ENCODE data around the gene WDR37.

WDR37 gene

DNA sequence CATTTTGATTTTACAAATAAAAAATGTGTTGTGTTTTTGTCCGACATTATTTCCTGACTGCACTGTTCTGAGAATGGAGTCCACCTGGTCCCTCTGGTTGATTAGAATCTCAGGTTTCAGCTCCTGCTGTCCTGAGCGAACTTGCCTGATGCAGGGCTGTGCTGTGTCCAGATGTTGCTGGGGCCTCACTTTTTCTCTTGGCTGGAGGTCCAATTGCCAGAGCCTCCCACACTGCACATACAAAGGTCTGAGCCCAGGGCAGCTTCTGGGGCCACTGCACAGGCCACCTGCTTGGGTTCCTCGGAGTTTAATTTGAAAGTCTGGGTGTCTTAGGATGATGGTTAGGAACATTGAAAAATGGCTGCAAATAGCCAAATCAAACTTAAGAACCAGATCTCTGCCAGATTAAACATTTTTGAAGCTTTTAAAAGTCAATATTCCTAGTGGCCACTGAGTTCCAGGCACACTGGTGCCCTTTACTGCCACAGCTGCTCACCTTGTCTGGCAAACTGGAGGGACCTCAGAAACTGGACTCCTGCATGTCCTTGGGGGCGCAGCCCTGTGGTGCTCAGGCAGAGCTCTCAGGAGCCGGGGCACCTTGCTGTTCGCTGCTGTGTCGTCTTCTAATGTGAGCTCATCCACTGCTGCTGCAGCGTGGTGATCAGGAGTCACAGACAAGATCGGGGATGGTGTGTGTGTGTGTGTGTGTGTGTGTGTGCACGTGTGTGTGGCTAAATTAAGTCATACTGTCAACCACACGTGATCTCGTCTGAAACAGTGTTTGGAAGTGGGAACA lies 75.0 kb downstream of the WDR37 start:
- DNase-seq, result no peak

DNA sequence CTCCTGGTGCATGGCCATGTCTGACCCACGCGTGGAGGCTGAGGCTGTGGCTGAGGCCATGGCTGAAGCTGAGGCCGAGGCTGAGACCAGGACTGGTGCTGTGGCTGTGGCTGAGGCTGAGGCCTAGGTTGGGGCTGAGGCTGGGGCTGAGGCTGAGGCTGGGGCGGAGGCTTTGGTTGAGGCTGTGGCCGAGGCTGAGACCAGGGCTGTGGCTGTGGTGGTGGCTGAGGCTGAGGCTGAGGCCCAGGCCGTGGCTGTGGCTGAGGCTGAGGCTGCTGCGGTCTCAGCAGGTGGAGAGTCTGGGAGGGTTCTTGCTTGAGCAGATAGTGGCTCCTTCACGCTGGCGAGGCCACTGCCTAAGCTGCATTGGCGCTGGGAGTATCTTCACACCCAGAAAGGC lies 76.4 kb downstream of the WDR37 start:
- DNase-seq, result no peak

DNA sequence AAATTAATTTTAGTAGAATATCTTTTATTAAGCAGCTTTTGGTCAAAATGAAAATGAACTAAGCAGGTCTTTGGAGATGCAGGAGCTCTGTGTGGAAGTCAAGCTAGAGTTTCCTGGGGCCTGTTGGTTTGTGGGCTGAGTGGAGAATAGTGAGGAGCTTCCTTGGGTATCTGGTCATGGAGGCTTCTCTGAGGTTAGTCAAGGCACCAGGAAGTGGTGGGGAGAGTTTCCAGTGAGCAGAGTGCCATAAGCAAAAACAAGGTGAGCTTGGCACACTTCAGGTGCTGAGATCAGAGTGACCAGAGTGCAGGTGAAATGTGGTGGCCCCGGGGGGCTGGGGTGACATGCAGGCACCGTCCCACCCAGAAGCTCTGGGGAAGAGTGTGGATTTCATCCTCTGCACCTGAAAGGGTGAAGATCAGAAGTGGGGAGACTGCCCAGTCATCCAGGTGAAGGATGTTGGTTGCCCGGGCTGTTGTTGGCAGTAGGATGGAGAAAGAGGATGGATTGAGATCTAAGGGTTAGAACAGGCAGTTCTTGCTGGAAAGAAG lies 77.4 kb downstream of the WDR37 start:
- DNase-seq, result no peak

DNA sequence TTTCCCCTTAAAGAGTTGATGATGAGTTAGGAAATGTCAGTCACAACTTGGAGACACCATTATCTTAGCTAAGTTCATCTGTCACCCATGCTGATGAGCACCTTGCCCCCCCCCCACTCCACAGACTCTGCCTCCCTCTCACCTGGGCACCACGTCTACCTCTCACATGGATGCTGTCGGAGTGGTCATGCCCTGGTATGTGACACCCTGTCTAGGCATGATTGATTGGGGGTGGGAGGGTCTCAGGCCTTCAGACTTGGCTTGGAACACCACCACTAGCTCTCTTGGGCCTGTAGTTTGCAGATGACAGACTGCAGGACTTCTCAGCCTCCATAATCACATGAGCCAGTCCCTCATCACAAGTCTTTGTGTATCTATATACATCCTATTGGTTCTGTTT lies 78.0 kb downstream of the WDR37 start:
- no peak for DNase-seq

DNA sequence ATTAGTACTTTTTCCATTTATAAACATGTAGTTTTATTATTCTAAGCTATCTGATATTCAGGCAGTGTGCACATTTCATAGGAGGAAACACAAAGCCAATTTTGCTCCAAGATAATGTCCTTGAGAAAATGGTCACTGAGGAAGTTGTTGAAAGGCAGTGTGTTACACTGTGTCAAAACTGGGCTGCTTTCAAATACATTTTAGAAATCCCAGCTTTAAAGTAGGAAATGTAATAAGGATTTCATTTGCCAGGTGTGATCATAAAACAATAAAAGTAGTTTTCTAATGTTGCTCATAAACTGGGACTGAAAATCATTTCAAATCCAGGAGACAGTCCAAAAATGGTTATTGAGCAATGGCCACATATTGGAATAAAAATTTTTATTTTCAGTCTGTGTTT lies 80.1 kb downstream of the WDR37 start:
- DNase-seq, result no peak

DNA sequence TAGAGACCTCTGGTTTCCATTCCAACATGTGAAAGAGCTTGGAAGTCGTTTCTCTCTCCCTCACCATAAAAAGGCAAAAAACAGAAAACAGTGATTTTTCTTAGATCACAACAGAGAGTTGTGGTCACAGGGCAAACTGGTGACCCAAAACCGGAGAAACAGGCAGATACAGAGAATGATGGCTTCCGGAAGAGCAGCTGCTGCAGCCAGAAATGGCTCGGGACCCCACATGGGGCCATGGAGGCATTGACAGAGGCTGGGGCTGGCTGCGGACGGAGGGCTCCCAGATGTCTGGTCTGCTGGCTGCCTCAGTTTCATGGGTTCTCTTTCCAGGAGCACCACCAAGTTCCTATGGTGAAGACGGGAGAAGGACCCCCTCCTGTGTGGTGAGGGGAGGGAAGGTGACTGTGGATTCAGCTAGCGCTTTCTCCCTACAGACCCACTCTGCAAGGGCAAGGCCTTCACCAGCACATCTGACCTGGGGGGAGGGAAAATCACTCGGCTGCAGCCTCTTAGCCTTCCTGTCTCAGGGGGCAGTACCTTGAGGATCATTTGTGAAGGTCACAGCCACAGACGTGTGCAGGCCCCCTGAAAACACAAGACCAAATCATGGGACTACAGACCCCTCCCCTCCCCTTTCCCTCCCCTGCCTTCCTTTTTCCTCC lies 81.4 kb downstream of the WDR37 start:
- DNase-seq, result no peak

DNA sequence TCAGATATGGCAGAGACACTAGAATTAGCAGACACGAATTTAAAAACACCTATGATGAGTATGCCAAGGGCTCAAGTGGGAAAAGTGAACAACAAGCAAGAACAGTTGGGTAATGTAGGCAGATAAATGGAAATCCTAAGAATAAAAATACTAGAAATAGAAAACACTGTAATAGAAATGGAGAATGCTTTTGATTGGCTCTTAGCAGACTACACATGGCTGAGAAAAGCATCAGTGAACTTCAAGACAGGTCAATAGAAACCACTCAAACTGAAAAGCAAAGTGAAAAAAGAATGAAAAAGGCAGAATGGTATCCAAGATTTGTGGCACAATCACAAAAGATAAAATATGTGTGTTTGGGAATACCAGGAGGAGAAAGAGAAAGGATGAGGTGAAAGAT lies 82.3 kb downstream of the WDR37 start:
- DNase-seq, result no peak

DNA sequence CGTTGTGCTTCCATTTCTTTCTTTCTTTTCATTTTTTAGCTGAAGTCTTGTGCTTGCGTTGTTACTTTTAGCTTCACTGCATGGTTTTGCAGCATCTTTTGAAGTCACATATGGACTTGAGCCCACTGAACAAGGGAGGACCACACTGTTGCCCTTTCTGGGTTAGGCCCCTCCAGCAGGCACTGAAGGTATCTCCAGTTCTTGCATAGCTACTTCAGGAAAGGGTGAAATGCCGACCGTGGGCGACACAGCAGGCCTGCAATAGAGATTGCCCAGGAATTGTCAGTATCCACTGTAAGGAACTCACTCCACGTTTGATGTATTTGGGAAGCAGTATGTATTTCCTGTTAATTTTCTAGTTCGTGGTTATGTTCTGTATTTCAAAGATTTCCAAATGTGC lies 85.1 kb downstream of the WDR37 start:
- no peak for DNase-seq

DNA sequence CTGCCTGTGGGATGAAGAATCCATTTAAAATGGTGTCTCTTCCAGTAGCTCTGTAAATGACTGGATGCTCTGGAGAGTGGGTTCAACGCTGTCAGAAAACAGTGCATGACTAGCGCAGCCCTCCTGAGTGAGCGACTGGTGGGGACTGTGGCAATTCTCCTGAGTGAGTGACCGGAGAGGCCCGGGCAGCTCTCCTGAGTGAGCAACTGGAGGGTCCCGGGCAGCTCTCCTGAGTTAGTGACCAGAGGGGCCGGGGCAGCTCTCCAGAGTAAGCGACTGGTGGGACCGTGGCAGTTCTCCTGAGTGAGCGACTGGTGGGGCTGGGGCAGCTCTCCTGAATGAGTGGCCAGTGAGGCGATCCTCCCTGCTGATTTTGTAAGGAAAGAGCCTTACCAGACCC lies 85.5 kb downstream of the WDR37 start:
- DNase-seq, result no peak

DNA sequence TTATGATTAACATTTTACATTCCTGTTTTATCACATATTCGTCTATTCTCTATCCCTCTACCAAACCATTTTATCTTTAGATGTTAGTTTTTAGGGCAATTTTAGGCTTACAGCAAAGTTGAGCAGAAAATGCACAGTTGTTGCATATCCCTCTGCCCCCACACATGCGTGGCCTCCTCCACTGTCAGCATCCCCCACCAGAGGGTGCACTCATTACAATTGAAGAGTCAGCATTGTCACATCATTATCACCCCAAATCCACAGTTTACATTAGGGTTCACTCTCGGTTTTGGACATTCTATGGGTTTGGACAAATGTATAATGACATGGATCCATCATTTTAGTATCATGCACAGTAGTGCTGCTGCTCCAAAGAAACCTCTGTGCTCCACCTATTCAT lies 86.4 kb downstream of the WDR37 start:
- DNase-seq, result peak; percentile 16

DNA sequence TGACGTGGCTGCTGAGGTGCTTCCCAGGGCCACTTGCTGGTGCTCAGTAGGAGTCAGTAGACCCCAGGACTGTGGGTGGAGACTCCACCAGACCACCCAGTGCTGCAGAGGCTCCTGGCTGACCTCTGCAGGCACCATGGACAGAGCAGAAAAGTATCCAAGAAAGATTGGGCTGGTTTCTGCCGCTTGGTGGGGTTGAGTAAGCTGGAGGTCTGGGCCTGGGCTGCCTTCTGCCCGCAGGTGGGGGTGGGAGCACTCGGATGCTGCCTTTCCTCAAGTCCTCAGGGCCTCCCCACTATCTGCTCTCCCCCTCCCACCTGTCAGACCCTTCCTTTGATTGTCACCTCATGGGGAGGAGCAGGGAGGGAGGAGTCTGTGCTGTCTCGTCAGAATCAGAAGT lies 91.6 kb downstream of the WDR37 start:
- no peak for DNase-seq

DNA sequence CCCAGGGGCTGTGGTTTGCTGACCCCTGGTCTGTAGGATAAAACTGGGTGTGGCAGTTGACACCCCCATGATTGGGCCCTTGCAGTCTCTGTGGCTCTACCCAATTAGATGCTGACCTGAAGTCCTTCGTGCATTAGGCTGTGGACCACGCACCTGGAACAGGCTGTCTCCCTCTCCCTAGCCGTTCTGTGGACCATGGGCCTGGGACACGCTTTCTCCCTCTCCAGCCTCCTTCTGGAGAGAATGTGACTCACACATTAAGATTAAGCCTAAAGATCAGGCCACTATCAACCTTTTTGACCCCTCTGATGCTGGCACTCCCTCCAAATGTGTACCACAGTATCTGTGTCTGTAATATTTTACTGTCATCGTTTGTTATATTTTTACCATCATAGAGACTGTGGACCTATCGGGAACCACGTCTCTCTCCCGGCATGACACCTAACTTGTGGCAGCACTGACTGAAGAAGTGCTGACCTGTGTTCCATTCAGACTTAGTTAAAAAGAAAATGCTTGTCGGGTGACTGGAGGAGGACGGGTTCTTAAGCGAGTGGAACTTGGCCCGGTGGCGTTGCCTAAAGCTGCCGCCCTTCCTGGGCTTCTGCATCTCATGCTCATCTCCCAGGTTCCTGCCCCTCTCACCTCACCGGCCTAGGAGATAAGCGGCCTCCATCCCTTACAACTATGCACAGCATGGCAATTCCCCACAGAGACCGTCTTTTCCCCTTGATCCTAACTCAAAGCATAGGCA lies 92.8 kb downstream of the WDR37 start:
- no peak for DNase-seq

DNA sequence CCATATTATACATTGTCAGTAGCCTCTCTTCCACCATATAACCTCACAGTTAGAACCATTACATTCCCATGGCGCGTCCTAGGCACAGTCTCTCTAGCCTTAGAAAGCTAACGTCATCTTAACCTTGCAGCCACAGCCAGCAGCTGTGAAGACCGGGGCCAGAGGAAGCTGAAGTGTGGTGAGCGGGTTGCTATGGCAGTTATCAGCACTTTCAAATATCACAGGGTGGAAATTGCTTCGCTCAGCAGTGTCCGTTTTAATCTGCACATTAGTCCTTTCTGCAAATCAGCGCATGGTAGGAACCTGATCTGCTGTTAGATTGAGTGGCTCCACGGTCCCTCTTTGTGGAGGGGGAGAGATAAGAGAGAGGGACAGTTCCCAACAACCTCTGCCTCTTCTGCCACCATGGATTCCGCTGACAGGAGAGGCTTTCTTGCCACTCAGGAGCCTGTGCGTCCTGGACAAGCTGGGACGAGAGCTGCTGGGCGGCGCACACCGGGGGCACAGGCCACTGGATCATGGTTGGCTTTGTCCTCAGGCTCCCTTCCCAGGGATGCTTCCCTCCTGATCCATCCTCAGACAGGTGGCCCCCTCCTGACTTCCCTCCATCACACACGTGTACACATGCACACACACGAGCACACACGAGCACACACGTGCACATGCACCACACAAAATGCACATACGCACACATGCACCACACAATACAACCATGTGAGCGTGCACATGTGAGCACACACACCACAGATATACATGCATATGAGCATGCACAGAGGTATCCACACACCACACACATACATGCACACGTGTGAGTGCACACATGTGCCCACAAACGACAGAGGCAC lies 93.8 kb downstream of the WDR37 start:
- DNase-seq, result peak; percentile 9

DNA sequence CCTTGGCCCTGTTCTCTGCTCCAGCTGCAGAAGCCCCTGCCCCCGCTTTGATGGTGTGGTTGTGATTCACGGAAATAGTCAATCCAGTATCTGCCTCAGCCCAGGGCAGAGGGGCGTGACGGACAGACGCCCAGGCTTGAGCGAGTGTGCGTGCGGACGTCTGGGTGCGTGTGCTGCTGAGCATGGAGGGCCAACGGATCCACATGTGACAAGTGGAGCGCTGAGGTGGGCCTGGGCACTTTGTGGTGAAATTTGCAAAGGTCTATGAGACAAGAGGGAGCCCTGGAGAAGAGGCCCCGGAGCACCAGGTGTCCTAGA lies 94.4 kb downstream of the WDR37 start:
- no peak for DNase-seq

DNA sequence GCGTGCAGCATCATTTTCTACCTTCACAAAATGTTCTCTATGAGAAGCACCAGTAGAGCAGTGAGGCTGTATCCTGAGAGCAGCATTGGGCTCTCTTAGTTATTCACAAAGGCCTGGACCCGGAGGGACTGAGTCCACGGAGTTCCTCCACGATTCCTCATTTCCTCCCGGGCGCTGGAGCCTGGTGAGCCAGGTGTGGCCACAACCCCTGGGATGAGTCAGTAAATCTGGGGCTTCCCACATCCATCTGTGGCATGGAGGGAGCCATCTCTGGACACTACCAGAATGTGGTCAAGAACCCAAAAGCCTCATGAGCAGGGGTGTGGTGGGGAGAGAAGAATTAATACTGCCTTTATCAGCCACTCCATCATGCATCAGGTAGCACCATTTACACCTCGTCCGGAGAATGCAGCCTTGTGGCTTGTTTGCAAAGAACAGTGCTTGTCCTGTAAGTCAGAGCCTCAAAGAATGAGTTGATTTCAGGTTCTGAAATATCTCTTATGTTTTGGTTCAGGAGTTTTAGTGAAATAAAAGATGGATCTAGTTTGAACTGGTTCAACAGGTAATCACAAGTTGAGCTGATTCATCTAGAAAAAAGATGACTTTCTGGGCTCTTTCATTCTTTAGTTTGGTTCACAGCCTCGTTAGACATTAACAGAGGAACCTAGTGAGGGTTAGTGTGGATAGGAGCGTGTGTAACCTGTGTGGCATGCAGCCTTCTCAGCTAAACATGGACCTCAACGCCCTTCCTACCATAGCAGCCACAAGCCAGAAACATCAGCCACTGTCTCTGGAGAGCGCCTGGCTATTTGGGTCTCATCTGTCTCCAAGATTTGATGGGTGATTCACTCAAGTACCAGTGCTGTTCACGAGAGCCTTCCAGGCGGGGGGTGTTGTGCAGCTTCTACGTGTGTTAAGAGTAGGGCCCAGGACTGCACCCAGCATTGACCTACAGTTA lies 95.2 kb downstream of the WDR37 start:
- DNase-seq, result no peak

DNA sequence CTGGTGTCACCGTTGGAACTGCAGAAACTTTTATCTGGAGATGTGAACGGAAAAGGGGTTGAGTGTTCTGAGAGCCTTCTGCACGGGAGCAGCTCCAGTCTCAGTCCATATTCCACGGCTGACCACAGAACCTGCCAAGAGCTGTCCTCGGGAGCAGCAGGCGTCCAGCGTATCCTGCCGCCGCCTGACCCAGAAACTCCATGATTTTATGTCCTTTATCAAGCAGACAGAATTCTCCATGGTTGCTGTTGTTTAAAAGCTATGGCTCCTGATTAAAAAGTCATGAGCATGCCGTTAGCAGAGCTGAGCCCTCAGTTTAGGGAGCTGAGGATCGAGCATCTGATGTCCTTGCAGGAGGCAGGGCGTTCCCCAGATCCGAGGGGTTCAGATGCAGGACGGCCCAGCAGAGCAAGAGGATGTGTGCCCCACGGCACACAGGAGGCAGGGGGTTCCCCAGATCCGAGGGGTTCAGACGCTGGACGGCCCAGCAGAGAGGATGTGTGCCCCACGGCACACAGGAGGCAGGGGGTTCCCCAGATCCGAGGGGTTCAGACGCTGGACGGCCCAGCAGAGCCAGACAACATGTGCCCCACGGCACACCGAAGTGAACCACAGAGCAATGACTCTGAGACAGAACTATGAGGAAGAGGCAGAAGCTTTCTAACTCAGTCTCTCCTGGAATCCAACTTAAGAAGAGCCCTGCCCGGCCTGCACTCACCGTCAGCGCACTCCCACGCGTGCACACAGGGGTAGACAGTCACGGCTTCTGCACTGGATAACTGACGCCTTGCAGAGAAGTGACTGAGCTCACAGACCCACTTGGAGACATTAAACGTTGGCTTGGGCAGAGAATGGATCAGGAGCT lies 96.4 kb downstream of the WDR37 start:
- DNase-seq, result no peak

DNA sequence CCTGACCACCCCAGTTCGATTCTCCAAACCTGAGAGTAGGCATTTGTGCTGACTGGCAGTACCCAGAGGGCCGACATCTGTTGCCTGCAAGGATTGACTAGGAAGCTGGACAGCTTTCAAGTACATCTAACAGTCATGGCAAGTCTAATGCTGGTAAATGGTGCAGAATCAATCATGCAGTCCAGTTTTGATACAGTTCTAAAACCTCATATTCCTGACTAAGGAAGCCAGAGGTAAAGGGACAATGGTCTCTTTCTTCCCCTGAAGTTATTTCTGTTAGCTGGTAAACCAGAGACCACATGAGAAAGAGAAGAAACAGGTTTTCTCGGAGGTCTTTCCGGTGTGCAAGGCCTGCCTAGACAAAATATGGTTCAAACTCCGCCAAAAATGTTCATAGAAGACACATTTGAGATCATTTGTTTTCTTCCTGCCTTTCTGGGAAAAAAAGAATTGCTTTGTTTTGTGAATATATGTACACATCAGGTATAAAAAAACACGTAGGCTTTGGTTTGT lies 97.1 kb downstream of the WDR37 start:
- no peak for DNase-seq

DNA sequence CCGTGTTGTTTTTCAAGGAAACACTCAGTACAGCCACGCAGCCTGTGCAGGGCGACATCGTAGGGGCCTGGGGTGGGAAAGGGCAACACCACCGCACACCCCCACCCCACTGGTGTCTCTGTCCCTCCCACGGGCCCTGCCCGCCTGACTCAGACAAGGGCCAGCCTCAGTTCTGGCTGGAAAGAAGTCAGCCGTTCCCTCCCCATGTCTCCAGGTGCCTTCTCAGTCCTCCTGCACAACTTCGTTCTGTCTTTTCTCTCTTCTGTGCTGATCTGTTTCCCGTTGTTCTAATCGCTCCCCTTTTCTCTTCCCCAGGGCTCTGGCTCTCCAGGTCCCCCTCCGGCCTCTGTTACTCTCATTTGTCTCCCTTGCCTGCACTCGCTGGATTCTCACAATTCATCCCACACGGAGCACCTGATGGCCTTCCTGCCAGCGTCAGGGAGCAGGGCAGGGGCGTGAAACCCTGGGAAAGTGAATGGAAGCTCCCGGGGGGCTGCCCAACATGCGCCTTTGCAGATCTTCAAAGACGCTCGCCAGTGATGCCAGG lies 97.7 kb downstream of the WDR37 start:
- DNase-seq, result no peak

DNA sequence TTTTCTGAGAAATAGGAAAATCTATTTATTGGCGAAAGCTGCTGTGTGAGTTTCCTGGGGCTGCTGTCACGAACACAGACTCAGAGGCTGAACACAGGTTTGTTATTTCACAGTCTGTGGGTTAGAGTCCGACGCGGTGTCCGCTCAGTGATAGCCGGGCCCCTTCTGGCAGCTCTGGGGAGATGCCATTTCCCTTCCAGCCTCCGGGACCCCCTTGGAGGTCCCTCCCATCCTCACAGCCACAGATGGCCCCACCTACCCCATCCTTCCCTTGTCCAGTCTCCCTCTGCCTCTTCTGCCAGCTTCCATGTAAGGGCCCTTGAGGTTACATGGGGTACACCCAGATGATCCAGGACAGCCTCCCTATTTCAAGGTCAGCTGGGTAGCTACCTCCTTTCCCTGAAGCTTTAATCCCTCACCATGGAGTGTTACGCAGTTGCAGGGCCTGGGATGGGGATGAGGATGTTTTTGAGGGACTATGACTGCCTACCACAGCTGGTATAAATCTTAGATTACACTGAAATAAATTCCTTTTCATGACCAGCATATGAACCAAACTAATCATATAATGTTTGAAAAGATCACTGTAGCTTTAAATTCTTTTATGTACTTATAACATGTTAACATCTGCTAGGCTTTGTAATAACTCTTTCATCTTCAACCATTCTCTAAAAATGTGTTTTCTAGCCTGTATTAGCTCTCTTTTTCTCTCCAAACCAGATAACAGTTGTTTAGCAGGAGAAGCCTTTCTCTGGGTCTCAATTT lies 98.5 kb downstream of the WDR37 start:
- DNase-seq, result no peak

Data from activated CD4-positive, alpha-beta T cell treated with anti-CD3 and anti-CD28 coated beads, Interleukin-2, amount 50 U/mL, for 1 hour (primary cell).